Choroid plexus epithelial cell (primary cell): ENCODE results near the gene OPA3.

Experiments
- DNase-seq: peaks from one replicate; pipeline ENCODE4 v3.0.0-alpha.2; 2010; ENCODE audit warnings: low read depth
- H3K4me3 ChIP-seq: 2 replicates; pipeline ENCODE4 v1.5.1; 2011; ENCODE audit warnings: low read depth, mild to moderate bottlenecking, control low read depth, low read length, moderate library complexity
- TF ChIP-seq, protein P1 (sequence below): conservative IDR thresholded peaks from 2 replicates; pipeline ENCODE4 v1.5.1; 2011; ENCODE audit warnings: low read depth, mild to moderate bottlenecking, control low read depth, inconsistent platforms, low read length, moderate library complexity

Gene OPA3

DNA sequence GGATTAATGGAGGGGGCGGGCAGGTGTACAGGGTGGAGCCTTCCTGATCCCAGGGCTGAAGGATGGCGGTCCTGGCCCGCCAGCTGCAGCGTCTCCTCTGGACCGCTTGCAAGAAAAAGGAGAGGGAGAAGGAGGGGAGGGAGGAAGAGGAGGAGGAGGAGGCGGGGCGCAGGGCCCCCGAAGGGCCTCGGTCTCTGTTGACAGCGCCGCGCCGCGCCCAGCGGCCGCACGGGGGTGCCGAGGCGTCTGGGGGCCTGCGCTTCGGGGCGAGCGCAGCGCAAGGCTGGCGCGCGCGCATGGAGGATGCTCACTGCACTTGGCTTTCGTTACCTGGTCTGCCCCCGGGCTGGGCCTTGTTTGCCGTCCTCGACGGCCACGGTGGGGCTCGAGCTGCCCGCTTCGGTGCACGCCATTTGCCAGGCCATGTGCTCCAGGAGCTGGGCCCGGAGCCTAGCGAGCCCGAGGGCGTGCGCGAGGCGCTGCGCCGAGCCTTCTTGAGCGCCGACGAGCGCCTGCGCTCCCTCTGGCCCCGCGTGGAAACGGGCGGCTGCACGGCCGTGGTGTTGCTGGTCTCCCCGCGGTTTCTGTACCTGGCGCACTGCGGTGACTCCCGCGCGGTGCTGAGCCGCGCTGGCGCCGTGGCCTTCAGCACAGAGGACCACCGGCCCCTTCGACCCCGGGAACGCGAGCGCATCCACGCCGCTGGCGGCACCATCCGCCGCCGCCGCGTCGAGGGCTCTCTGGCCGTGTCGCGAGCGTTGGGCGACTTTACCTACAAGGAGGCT, 86.0 kb downstream of the OPA3 start, which contains the start of gene PPM1N:
Gene PPM1N, plus strand, starts transcription at position 33 of the 785 bp plus-strand sequence. Its CDS starts 30 bp downstream, at position 63.
- H3K4me3 ChIP-seq = peak within 1 kb of the TSS; percentile 48
- TF ChIP-seq, protein P1, sequence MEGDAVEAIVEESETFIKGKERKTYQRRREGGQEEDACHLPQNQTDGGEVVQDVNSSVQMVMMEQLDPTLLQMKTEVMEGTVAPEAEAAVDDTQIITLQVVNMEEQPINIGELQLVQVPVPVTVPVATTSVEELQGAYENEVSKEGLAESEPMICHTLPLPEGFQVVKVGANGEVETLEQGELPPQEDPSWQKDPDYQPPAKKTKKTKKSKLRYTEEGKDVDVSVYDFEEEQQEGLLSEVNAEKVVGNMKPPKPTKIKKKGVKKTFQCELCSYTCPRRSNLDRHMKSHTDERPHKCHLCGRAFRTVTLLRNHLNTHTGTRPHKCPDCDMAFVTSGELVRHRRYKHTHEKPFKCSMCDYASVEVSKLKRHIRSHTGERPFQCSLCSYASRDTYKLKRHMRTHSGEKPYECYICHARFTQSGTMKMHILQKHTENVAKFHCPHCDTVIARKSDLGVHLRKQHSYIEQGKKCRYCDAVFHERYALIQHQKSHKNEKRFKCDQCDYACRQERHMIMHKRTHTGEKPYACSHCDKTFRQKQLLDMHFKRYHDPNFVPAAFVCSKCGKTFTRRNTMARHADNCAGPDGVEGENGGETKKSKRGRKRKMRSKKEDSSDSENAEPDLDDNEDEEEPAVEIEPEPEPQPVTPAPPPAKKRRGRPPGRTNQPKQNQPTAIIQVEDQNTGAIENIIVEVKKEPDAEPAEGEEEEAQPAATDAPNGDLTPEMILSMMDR = no peak
- DNase-seq = no peak

DNA sequence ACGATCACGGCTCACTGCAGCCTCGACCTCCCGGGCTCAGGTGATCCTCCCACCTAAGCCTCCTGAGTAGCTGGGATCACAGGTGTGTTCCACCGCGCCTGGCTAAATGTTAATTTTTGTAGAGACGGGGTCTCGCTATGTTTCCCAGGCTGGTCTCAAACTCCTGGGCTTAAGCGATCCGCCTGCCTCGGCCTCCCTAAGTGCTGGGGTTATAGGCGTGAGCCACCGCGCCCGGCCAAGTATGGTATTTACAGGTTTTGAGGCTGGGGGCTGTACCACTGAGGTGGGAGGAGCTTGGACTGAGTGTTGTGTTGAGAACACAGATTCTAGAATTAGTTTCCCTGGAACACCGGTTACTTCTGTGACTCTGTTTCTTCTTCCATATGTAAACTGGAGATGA, 86.8 kb downstream of the OPA3 start:
- TF ChIP-seq, protein P1 = no peak

DNA sequence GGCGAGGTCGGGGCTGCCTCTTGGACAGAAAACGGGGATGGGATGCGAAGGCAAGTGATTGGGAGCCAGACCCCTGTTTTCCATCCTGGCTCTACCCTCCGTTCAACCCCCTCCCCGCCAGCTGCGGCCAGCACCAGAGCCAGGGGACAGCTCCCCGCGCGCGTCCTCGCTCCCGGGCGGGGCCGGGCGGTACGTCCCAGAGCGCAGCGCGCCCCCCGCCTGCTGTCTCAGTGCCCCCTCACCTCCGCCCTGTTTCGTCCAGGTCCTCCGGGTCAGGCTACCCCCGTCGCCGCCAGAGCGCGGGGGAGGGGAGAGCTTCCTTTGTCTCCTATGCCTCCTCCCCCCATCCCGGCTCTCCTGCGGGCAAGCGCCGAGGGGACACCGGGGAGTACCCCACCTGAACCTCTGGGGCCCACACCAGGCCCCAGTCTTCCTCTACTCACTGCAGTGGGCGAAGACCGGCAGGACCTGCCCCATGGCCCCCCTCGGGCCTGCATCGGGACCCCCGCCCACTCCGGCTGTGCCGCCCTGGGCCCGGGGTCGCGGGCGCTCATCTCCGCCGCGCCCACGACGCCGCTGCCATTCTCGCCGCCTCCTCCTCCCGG, 88.2 kb downstream of the OPA3 start:
- peak overlapping the region; percentile 70 for H3K4me3 ChIP-seq
- TF ChIP-seq, protein P1 = no peak
- no peak for DNase-seq

More for the DNA sequence above, 86.8 kb downstream of the OPA3 start:
- no peak overlapping the region for H3K4me3 ChIP-seq
- DNase-seq = no peak

DNA sequence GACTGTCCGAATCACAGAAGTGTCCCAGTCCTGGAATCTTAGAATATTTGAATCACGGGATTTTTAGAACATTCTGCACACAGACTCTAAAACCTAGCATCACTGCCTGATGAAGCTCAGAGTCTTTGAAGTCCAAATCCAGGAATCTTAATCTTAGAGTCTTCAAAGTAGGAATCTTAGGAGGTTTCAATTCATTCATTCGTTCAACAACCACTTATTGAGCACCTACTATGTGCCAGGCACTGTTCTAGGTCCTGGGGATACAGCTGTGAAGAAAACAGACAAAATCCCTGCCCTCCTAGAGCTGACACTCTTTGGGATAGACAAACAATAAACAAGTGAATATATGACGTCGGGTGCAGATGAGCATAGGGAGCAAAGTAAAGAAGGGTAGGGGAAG, 89.4 kb downstream of the OPA3 start:
- DNase-seq = no peak

DNA sequence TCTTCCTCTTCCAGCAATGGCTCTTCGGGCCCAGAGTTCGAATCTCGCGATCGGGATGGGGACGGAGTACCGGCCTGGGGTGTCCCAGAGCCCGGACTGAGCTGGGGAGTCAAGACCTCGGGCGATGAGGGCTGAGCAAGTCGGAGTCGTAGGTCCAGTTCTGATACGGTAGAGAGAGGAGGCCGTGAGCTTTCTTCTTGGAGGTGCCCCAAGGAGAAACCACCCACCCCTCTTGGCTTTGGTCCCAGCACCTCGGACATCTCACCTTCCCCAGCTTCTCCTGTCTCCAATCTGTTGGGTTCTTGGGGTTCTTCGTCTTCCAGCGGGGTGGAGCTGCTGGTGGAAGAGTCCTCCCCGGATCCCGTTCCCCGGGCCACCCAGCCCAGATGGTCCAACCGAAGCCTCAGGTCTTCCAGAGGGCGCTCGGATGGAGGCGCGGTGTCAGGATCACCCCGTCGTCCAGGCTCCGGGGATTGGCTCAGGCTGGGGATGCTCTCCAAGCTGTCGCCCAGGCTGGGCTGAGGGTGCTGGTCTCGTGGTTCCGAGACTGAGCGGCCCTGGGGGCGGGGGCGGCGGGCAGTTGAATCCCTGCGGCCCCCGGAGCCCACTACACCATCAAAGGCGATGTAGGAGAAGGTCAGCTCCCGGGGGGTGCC, 90.2 kb downstream of the OPA3 start:
- DNase-seq = no peak
- TF ChIP-seq, protein P1 = no peak
- H3K4me3 ChIP-seq = no peak overlapping the region

More for the DNA sequence above, 89.4 kb downstream of the OPA3 start:
- no peak overlapping the region for H3K4me3 ChIP-seq
- TF ChIP-seq, protein P1 = no peak

DNA sequence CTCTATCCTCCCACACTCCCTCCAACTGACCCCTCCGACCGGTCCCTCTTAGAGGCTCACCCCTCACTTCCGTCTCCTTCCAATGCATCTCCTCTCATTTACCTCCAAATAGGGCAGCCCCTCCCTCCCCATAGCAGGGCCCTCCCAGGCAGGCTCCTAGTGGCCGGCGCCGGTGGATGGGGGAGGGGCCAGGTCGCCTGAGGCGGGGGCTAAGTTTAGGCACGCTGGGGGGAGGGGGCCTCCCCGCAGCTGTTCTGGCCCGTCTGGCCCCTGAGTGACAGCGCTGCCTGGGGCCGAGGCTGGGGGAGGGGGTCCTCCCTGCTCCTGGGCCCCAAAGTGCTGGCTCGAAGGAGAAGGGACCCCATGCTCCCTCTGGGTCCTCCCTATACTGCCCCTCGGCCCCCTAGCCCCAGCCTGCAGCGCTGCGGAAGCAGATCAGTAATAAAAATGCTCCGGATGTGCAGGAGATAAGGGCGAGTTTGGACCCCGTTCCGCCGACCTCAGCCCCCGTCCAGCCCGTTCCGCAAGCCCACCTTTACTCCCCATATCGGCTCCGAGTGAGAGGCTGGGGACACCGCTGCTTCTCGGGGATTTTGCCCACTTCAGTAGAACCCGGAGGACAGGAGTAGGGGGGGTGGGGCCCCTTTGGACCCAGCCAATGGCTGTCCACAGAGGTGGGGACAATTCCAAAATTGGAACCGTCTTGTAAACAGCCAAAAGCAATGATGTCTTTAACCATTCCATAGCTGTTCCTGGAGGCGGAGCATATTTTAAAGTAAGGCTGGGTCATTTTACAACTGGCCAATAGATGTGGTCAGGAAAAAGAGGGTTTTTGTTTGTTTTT, 91.8 kb downstream of the OPA3 start:
- peak overlapping the region; percentile 73 for H3K4me3 ChIP-seq
- TF ChIP-seq, protein P1 = no peak
- peak; percentile 82 for DNase-seq
